IMR-90 (cell line): ENCODE results near the gene NUDT3.

Source experiments
- CEBPB ChIP-seq: IDR thresholded peaks from 2 replicates; pipeline ENCODE4 v1.6.1; 2012; ENCODE audit warnings: low read depth, low read length, improper control_type of control experiment
- CHD1 ChIP-seq: IDR thresholded peaks from 2 replicates; pipeline ENCODE4 v1.6.1; 2012; ENCODE audit warnings: low read depth, low read length, improper control_type of control experiment
- CTCF ChIP-seq: conservative IDR thresholded peaks from 2 replicates; pipeline ENCODE4 v1.5.1; 2012; ENCODE audit warnings: mild to moderate bottlenecking, low read depth, low read length, improper control_type of control experiment
- FOS ChIP-seq: fragments of 150-350 bp; IDR thresholded peaks from 2 replicates; pipeline ENCODE4 v1.6.1; 2016; ENCODE audit warnings: low read depth, low read length
- MAFK ChIP-seq: IDR thresholded peaks from 2 replicates; pipeline ENCODE4 v1.6.1; 2012; ENCODE audit warnings: low read depth, low read length, improper control_type of control experiment
- POLR2A ChIP-seq: IDR thresholded peaks from 2 replicates; pipeline ENCODE4 v1.6.1; 2012; ENCODE audit warnings: mild to moderate bottlenecking, low read depth, low read length
- RCOR1 ChIP-seq: IDR thresholded peaks from 2 replicates; pipeline ENCODE4 v1.6.1; 2012; ENCODE audit warnings: mild to moderate bottlenecking, low read length, improper control_type of control experiment; ENCODE audit not compliant: insufficient replicate concordance
- RFX5 ChIP-seq: IDR thresholded peaks from 2 replicates; pipeline ENCODE4 v1.8.0; 2012; ENCODE audit warnings: low read depth, mild to moderate bottlenecking, low read length, moderate library complexity
- SMC3 ChIP-seq: fragments of 150-350 bp; IDR thresholded peaks from 2 replicates; pipeline ENCODE4 v1.6.1; 2016; ENCODE audit warnings: low read depth, mild to moderate bottlenecking, antibody characterized with exemption, low read length, moderate library complexity

DNA sequence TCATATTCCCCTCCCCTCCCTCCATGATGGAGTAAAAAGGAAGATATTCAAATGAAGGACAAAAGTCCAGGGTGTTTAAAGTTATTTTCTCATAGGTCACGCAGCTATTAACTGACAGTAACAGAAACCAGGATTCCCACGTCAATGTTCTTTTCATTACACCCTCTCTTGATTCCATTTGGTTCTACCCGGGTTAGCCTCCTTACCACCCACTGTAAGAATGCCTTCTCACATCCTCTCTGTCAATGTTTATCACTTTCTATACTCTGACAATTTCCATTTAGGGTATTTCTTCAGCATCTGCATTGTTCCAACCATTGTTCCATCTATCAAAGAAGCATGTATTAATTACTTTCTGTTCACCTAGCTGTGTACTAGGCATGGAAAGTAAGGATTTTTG, 52.1 kb downstream of the NUDT3 start:
- no peak for TF ChIP-seq CTCF
- TF ChIP-seq CHD1: no peak
- TF ChIP-seq MAFK: no peak
- TF ChIP-seq FOS: no peak
- no peak for TF ChIP-seq POLR2A
- TF ChIP-seq RFX5: no peak
- no peak for TF ChIP-seq CEBPB
- no peak for TF ChIP-seq SMC3
- no peak for TF ChIP-seq RCOR1
